PC-9 (cell line): ENCODE data around the gene ETV7. TPM values are rescaled to one million over a fixed set of nuclear protein-coding genes. Genes with fewer than 3 reads are reported as not detected.

Experiments used
- BruUV-seq: library from RNA; stranded (reverse); fragments of 400-500 nt; replicated peaks from 2 replicates; lab custom pipeline; 2021; lab: Mats Ljungman, UMichigan
- CTCF ChIA-PET: fragments of 300-600 bp; sonication (Branson Sonifier 250); formaldehyde crosslinking; loops from one replicate; lab custom pipeline; 2022; ENCODE audit warnings: antibody characterized with exemption; lab: Charles Lee
- POLR2A ChIA-PET: fragments of 300-600 bp; sonication (Branson Sonifier 250); formaldehyde crosslinking; loops from one replicate; lab custom pipeline; 2022; ENCODE audit warnings: antibody characterized with exemption; ENCODE audit not compliant: unreplicated experiment; lab: Charles Lee
- DNase-seq, 2 experiments: peaks; one replicate each; pipeline versions ENCODE4 v3.0.0 to v3.0.0-alpha.2; 2015 to 2022; ENCODE audit warnings: mixed read lengths in 1 of 2
- H2AFZ ChIP-seq: fragments of 200-600 bp; sonication (generic); 2 replicates; pipeline ENCODE4 v1.8.1; 2017; ENCODE audit warnings: antibody characterized with exemption
- H3F3A ChIP-seq: fragments of 200-600 bp; sonication (generic); 2 replicates; pipeline ENCODE4 v1.8.1; 2017; ENCODE audit warnings: antibody characterized with exemption, mild to moderate bottlenecking, low read depth; ENCODE audit not compliant: insufficient read depth
- H3K27ac ChIP-seq: fragments of 200-600 bp; sonication (generic); 2 replicates; pipeline ENCODE4 v1.6.1; 2016; ENCODE audit warnings: mixed run types
- H3K27me3 ChIP-seq: fragments of 200-600 bp; sonication (generic); 2 replicates; pipeline ENCODE4 v1.6.1; 2016; ENCODE audit warnings: low read depth, mixed run types; ENCODE audit not compliant: insufficient read depth
- H3K36me3 ChIP-seq: fragments of 200-600 bp; sonication (generic); 2 replicates; pipeline ENCODE4 v1.6.1; 2016; ENCODE audit warnings: low read depth, mixed run types
- H3K4me1 ChIP-seq: fragments of 200-600 bp; sonication (generic); replicated peaks from 2 replicates; pipeline ENCODE4 v1.6.1; 2016; ENCODE audit warnings: mixed run types; ENCODE audit not compliant: insufficient read depth
- H3K4me2 ChIP-seq: fragments of 200-600 bp; sonication (generic); 2 replicates; pipeline ENCODE4 v1.6.1; 2017; ENCODE audit warnings: mixed run types
- H3K4me3 ChIP-seq: fragments of 200-600 bp; sonication (generic); 2 replicates; pipeline ENCODE4 v1.6.1; 2016; ENCODE audit warnings: mixed run types
- H3K79me2 ChIP-seq: fragments of 200-600 bp; sonication (generic); 2 replicates; pipeline ENCODE4 v1.6.1; 2017; ENCODE audit warnings: low read depth, mixed run types
- H3K9me2 ChIP-seq: fragments of 200-600 bp; sonication (generic); 2 replicates; pipeline ENCODE4 v1.8.1; 2017; ENCODE audit warnings: mild to moderate bottlenecking; ENCODE audit not compliant: insufficient read depth
- H3K9me3 ChIP-seq: fragments of 200-600 bp; sonication (generic); 2 replicates; pipeline ENCODE4 v1.8.1; 2016; ENCODE audit warnings: low read depth; ENCODE audit not compliant: insufficient read depth
- H4K20me1 ChIP-seq: fragments of 200-600 bp; sonication (generic); 2 replicates; pipeline ENCODE4 v1.8.1; 2017; ENCODE audit not compliant: insufficient read depth
- EZH2 ChIP-seq: fragments of 200-600 bp; sonication (generic); IDR thresholded peaks from 2 replicates; pipeline ENCODE4 v1.8.0; 2017; ENCODE audit warnings: antibody characterized with exemption, low read depth
- intact Hi-C: fragments of 100-400 bp; cut with micrococcal nuclease; formaldehyde crosslinking; loops from one replicate; pipeline ENCODE4 v1.10.0; 2022; ENCODE audit not compliant: unreplicated experiment
- total RNA-seq: library from RNA; stranded (reverse); gene quantifications from 2 replicates; pipeline ENCODE4 v1.2.3, GENCODE V29; 2021
- TF ChIP-seq, protein P1 (sequence below): fragments of 200-600 bp; sonication (generic); conservative IDR thresholded peaks from 2 replicates; pipeline ENCODE4 v1.6.1; 2017; ENCODE audit warnings: mixed run types, antibody characterized with exemption, mild to moderate bottlenecking, moderate library complexity

ETV7 gene
- total RNA-seq, 1 experiment from 2014 or later, result 0.57 TPM

DNA sequence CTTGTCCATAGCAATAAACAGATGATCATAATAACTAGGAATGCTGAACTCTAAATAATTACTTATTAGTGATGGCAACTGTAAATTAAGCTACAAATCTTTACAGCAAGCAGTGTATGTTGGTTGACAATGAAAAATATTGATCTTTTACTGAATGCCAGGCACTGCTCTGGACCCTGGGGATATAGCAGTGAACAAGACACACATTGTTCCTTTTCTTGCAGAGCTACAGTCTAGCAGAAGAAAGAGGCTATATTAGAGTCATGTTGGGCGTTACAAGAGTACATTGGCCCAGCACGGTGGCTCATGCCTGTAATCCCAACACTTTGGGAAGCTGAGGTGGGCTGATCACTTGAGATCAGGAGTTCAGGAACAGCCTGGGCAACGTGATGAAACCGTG is 43.7 kb upstream of the ETV7 start:
- no peaks in the 10 kb centered on the region for H3K79me2 ChIP-seq
- H4K20me1 ChIP-seq, result no peaks in the 10 kb centered on the region
- H3K4me1 ChIP-seq, result peaks cover 28% of the 10 kb centered on the region
- TF ChIP-seq, protein P1, sequence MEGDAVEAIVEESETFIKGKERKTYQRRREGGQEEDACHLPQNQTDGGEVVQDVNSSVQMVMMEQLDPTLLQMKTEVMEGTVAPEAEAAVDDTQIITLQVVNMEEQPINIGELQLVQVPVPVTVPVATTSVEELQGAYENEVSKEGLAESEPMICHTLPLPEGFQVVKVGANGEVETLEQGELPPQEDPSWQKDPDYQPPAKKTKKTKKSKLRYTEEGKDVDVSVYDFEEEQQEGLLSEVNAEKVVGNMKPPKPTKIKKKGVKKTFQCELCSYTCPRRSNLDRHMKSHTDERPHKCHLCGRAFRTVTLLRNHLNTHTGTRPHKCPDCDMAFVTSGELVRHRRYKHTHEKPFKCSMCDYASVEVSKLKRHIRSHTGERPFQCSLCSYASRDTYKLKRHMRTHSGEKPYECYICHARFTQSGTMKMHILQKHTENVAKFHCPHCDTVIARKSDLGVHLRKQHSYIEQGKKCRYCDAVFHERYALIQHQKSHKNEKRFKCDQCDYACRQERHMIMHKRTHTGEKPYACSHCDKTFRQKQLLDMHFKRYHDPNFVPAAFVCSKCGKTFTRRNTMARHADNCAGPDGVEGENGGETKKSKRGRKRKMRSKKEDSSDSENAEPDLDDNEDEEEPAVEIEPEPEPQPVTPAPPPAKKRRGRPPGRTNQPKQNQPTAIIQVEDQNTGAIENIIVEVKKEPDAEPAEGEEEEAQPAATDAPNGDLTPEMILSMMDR, result no peak
- TF ChIP-seq EZH2, result no peak
- H3K27me3 ChIP-seq, result no peaks in the 10 kb centered on the region
- DNase-seq, result no peak
- no peaks in the 10 kb centered on the region for H3K9me2 ChIP-seq
- intact Hi-C loops, result no loop called here
- H3K27ac ChIP-seq, result no peak overlapping the region
- no peaks in the 10 kb centered on the region for H3K9me3 ChIP-seq
- no TSS peak for BruUV-seq
- no peak overlapping the region for H3K4me3 ChIP-seq
- no peak overlapping the region for H3K4me2 ChIP-seq
- H3F3A ChIP-seq, result peaks cover 24% of the 10 kb centered on the region
- POLR2A ChIA-PET, result no interaction called here
- no peak overlapping the region for H2AFZ ChIP-seq
- H3K36me3 ChIP-seq, result no peaks in the 10 kb centered on the region
- CTCF ChIA-PET, result no interaction called here

DNA sequence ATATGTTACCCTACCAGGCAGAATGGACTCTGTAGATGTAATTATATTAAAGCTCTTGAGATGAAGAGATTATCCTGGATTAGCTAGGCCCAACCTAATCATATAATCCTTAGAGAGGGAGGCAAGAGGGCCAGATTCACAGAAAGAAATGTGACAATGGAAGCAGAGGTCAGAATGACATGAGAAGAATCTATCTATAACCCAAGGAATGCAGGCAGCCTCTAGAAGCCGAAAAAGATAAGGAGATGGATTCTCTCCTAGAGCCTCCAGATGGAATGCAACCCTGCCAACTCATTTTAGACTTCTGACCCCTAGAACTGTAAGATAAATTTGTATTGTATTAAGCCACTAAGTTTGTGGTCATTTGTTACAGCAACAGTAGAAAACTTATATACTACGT is 42.9 kb upstream of the ETV7 start:
- peaks cover 25% of the 10 kb centered on the region for H3F3A ChIP-seq
- H3K27ac ChIP-seq, result no peak overlapping the region
- intact Hi-C loops, result no loop called here
- H3K4me1 ChIP-seq, result peaks cover 28% of the 10 kb centered on the region
- CTCF ChIA-PET, result interaction anchor here (0.7 kb wide), 1 partner anchor 62 kb away, joined by 3 read pairs; no protein-coding TSS in a partner anchor
- H2AFZ ChIP-seq, result no peak overlapping the region
- H4K20me1 ChIP-seq, result no peaks in the 10 kb centered on the region
- no peaks in the 10 kb centered on the region for H3K9me2 ChIP-seq
- no peak overlapping the region for H3K4me3 ChIP-seq
- no peak for TF ChIP-seq EZH2
- TF ChIP-seq, protein P1, result no peak
- BruUV-seq, result no TSS peak
- POLR2A ChIA-PET, result interaction anchor here (0.6 kb wide), 1 partner anchor 147 kb away, joined by 6 read pairs; no protein-coding TSS in a partner anchor
- no peaks in the 10 kb centered on the region for H3K9me3 ChIP-seq
- no peaks in the 10 kb centered on the region for H3K79me2 ChIP-seq
- H3K27me3 ChIP-seq, result no peaks in the 10 kb centered on the region
- DNase-seq, result no peak
- no peak overlapping the region for H3K4me2 ChIP-seq
- no peaks in the 10 kb centered on the region for H3K36me3 ChIP-seq

DNA sequence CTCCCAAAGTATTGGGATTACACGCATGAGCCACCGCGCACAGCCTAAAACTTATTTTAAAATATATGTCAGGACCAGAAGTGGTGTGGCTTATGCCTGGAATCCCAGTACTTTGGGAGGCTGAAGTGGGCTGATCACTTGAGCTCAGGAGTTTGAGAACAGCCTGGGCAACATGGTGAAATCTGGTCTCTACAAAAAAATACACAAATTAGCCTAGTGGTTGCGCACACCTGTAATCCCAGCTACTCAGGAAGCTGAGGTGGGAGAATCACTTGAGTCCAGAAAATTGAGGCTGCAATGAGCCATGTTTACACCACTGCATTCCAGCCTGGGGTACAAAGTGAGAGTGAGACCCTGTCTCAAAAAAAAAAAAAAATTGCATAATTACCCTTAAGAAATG is 41.4 kb upstream of the ETV7 start:
- TF ChIP-seq EZH2, result no peak
- TF ChIP-seq, protein P1, result peak; percentile 49
- Histone ChIP-seq H3K79me2 (no peaks in the 10 kb centered on the region), H3F3A (peaks cover 40% of the 10 kb centered on the region), H3K36me3 (no peaks in the 10 kb centered on the region), H2AFZ (no peak overlapping the region), H3K27ac (no peak overlapping the region), H3K27me3 (no peaks in the 10 kb centered on the region), H3K4me2 (no peak overlapping the region), H3K9me3 (no peaks in the 10 kb centered on the region), H4K20me1 (no peaks in the 10 kb centered on the region), H3K4me3 (no peak overlapping the region), H3K9me2 (no peaks in the 10 kb centered on the region), H3K4me1 (peaks cover 37% of the 10 kb centered on the region)
- ChIA-PET POLR2A (no interaction called here), CTCF (no interaction called here)
- no peak for DNase-seq
- intact Hi-C loops, result no loop called here
- no TSS peak for BruUV-seq
